OCI-LY3 (cell line): Measurements from ENCODE around the gene RHOXF2.
"Not testable (repeated sequence)": the region's sequence is repeated elsewhere in the genome, so short reads cannot be mapped to it uniquely, and the experiment has no call there.

Source experiments
- H2AFZ ChIP-seq: fragments of 200-600, 300-600 bp; shearing (Covaris generic); 2 replicates; pipeline ENCODE4 v1.6.0; 2014; ENCODE audit warnings: antibody characterized with exemption, low read depth, low read length
- H3K27ac ChIP-seq: fragments of 200-600, 300-600 bp; sonication (generic); 2 replicates; pipeline ENCODE4 v1.5.1; 2014; ENCODE audit warnings: mild to moderate bottlenecking, low read length, moderate library complexity, mixed read lengths
- H3K27me3 ChIP-seq: fragments of 200-600, 300-600 bp; sonication (generic); 2 replicates; pipeline ENCODE4 v1.6.1; 2014; ENCODE audit warnings: low read depth, low read length, mixed read lengths
- H3K36me3 ChIP-seq: fragments of 200-600, 300-600 bp; sonication (generic); replicated peaks from 2 replicates; pipeline ENCODE3; 2014; ENCODE audit warnings: low read depth, low read length, mixed read lengths
- H3K4me1 ChIP-seq: fragments of 300-600, 200-600 bp; sonication (generic); 2 replicates; pipeline ENCODE4 v1.6.1; 2014; ENCODE audit warnings: low read length, mixed read lengths
- H3K4me2 ChIP-seq: fragments of 200-600, 300-600 bp; sonication (generic); 2 replicates; pipeline ENCODE4 v1.6.1; 2014; ENCODE audit warnings: low read length, mixed read lengths
- H3K4me3 ChIP-seq: fragments of 300-600, 200-600 bp; sonication (generic); 2 replicates; pipeline ENCODE4 v1.5.1; 2014; ENCODE audit warnings: antibody characterized with exemption, mild to moderate bottlenecking, low read length, moderate library complexity
- H3K79me2 ChIP-seq: fragments of 300-600, 200-600 bp; shearing (Covaris generic); 2 replicates; pipeline ENCODE4 v1.6.1; 2014; ENCODE audit warnings: mild to moderate bottlenecking, low read length, mixed read lengths
- H3K9ac ChIP-seq: fragments of 300-600, 200-600 bp; shearing (Covaris generic); 2 replicates; pipeline ENCODE4 v1.6.0; 2014; ENCODE audit warnings: mild to moderate bottlenecking, low read length, moderate library complexity
- H3K9me3 ChIP-seq: fragments of 200-600, 300-600 bp; shearing (Covaris generic); 2 replicates; pipeline ENCODE4 v1.6.1; 2014; ENCODE audit warnings: low read length, mixed read lengths; ENCODE audit not compliant: insufficient read depth
- H4K20me1 ChIP-seq: fragments of 200-600, 300-600 bp; sonication (generic); 2 replicates; pipeline ENCODE4 v1.6.1; 2016; ENCODE audit warnings: low read length, mixed read lengths; ENCODE audit not compliant: insufficient read depth
- EZH2phosphoT487 ChIP-seq: fragments of 200-600 bp; shearing (Covaris generic); IDR thresholded peaks from 2 replicates; pipeline ENCODE4 v1.6.1; 2018; ENCODE audit warnings: antibody characterized with exemption, mixed run types, low read depth
- TF ChIP-seq, protein P1 (sequence below): fragments of 200-600, 300-600 bp; sonication (generic); IDR thresholded peaks from 2 replicates; pipeline ENCODE4 v1.5.1; 2014; ENCODE audit warnings: antibody characterized with exemption, low read length, low read depth

Gene RHOXF2

DNA sequence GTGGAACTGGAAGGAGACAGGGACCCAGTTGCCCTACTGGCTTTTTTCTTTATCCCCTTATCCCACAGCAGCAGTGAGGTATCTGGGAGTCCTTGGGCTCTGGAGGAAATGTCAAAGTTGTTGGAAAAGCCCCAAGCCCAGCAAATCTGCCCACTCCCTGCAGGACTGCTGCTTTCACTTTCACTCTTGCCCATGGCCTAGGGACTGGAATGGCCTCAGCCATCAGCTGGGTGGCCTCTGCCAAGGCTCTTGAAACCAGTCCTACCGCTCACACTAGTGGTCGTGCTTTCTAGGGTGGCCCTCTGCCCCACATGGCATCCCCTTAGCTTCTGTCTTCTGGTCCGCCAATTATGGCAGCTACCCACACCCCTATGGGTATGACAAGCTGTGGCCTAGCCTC, 33.0 kb upstream of the RHOXF2 start:
- Histone ChIP-seq H4K20me1 (no peaks in the 10 kb centered on the region), H3K79me2 (no peaks in the 10 kb centered on the region), H3K27ac (no peak overlapping the region), H3K27me3 (no peaks in the 10 kb centered on the region), H3K36me3 (no peaks in the 10 kb centered on the region), H2AFZ (no peak overlapping the region), H3K9me3 (no peaks in the 10 kb centered on the region), H3K4me3 (no peak overlapping the region), H3K4me2 (no peak overlapping the region), H3K4me1 (no peaks in the 10 kb centered on the region), H3K9ac (no peak overlapping the region)
- no peak for TF ChIP-seq EZH2phosphoT487
- TF ChIP-seq, protein P1, sequence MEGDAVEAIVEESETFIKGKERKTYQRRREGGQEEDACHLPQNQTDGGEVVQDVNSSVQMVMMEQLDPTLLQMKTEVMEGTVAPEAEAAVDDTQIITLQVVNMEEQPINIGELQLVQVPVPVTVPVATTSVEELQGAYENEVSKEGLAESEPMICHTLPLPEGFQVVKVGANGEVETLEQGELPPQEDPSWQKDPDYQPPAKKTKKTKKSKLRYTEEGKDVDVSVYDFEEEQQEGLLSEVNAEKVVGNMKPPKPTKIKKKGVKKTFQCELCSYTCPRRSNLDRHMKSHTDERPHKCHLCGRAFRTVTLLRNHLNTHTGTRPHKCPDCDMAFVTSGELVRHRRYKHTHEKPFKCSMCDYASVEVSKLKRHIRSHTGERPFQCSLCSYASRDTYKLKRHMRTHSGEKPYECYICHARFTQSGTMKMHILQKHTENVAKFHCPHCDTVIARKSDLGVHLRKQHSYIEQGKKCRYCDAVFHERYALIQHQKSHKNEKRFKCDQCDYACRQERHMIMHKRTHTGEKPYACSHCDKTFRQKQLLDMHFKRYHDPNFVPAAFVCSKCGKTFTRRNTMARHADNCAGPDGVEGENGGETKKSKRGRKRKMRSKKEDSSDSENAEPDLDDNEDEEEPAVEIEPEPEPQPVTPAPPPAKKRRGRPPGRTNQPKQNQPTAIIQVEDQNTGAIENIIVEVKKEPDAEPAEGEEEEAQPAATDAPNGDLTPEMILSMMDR: no peak

DNA sequence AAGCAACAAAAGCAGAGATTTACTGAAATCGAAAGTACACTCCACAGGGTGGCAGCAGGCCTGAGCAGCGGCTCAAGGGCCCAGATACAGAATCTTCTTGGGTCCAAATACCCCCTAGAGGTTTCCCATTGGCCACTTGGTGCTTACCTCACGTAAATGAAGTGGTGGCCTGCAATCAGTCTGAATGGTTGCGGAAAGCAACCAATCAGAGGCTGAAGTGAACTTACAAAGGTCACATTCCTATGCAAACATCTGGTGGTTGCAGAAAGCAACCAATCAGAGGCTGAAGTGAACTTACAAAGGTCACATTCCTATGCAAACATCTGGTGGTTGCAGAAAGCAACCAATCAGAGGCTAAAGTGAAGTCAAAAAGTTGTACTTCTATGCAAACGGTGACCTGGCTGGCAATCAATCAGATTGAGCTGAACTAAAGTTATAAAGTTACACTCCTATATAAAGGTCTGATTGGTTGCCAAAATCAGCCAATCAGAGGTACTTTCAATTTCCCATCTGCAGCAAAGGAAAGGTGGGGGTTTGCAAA, 30.0 kb upstream of the RHOXF2 start:
- not testable (repeated sequence) for H3K36me3 ChIP-seq, H3K27me3 ChIP-seq, H4K20me1 ChIP-seq, H3K79me2 ChIP-seq, H3K9ac ChIP-seq, H3K4me2 ChIP-seq, H3K9me3 ChIP-seq, H3K27ac ChIP-seq, H3K4me3 ChIP-seq, H2AFZ ChIP-seq, H3K4me1 ChIP-seq

DNA sequence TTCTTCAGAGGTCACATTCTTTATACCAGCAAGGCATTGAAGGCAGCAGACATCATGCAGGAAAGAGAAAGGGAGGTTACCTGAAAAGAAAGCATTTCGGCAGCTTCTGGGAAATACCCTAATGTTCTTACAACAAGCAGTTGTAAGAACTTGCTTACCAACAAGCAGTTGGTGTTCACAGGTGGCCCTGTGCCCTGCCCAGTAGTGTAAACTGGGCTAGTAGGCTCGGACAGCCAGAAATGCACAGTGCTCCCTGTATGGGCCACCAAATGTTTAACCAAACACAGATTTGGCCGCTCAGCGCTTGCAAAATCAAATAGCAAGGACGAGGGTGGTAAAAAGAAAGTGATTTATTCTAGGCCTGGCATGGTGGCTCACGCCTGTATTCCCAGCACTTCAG, 22.3 kb upstream of the RHOXF2 start:
- H3K9me3 ChIP-seq: no peaks in the 10 kb centered on the region
- H4K20me1 ChIP-seq: no peaks in the 10 kb centered on the region
- no peak overlapping the region for H2AFZ ChIP-seq
- H3K79me2 ChIP-seq: no peaks in the 10 kb centered on the region
- no peaks in the 10 kb centered on the region for H3K36me3 ChIP-seq
- no peak overlapping the region for H3K9ac ChIP-seq
- TF ChIP-seq, protein P1: no peak
- TF ChIP-seq EZH2phosphoT487: no peak
- H3K4me1 ChIP-seq: peaks cover 9% of the 10 kb centered on the region; the same call in 1 of the 2 replicates
- no peaks in the 10 kb centered on the region for H3K27me3 ChIP-seq
- no peak overlapping the region for H3K4me2 ChIP-seq
- H3K4me3 ChIP-seq: no peak overlapping the region
- no peak overlapping the region for H3K27ac ChIP-seq

DNA sequence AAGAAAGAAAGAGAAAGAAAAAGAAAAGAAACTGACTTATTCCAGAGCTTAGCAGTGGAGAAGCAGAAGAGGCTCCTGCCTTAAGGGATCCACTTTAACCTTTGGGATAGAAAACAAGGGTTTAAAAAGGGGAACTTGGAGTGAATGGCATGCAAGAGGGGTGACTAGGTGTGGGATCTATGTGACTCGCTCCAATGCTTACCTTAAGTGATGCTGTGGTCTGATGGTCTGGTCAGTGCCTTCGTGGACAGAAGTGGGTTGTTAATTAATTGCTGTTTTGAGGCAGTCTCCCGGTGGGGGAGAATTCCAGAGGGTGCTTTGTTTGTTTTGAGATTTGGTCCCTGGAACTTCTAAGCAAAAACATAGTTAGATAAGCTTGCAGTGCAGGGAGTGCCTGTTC, 21.6 kb upstream of the RHOXF2 start:
- Histone ChIP-seq H3K4me2 (no peak overlapping the region), H3K79me2 (no peaks in the 10 kb centered on the region), H3K9ac (no peak overlapping the region), H3K9me3 (no peaks in the 10 kb centered on the region), H2AFZ (no peak overlapping the region), H3K27ac (no peak overlapping the region), H4K20me1 (no peaks in the 10 kb centered on the region), H3K36me3 (no peaks in the 10 kb centered on the region), H3K27me3 (no peaks in the 10 kb centered on the region), H3K4me3 (no peak overlapping the region), H3K4me1 (peaks cover 9% of the 10 kb centered on the region; the same call in 1 of the 2 replicates)
- TF ChIP-seq, protein P1: no peak
- no peak for TF ChIP-seq EZH2phosphoT487
